ENCODE results near the gene GID8.
"Not testable (repeated sequence)": the region's sequence is repeated elsewhere in the genome, so short reads cannot be mapped to it uniquely, and the experiment has no call there.

GID8 gene

GRCh38 chr20:62916703-62917476 is 21.1 kb upstream of the GID8 start:
- Histone ChIP-seq H3K9ac (ENCODE audit: low read length) (no peak overlapping the region), H3K4me1 (ENCODE audit: insufficient read depth, low read length) (peaks cover 78% of the 10 kb centered on the region), H3K27me3 (ENCODE audit: control insufficient read depth in 1 of 2, insufficient read depth in 2 of 2, low read length in 2 of 2) (no peaks in the 10 kb centered on the region), H3K36me3 (ENCODE audit: insufficient read depth, low read length) (peaks cover 11% of the 10 kb centered on the region), H3K27ac (ENCODE audit: low read depth, low read length) (no peak overlapping the region), H3K9me3 (ENCODE audit: low read length) (no peaks in the 10 kb centered on the region), H3K4me3 (ENCODE audit: low read depth in 1 of 2, low read length in 2 of 2) (no peak overlapping the region)

- Histone ChIP-seq H3K4me1 (ENCODE audit: insufficient read depth, low read length) (peaks cover 84% of the 10 kb centered on the region), H3K9ac (ENCODE audit: low read length) (no peak overlapping the region), H3K27me3 (ENCODE audit: control insufficient read depth in 1 of 2, insufficient read depth in 2 of 2, low read length in 2 of 2) (no peaks in the 10 kb centered on the region), H3K27ac (ENCODE audit: low read depth, low read length) (no peak overlapping the region), H3K4me3 (ENCODE audit: low read depth in 1 of 2, low read length in 2 of 2) (no peak overlapping the region), H3K36me3 (ENCODE audit: insufficient read depth, low read length) (peaks cover 6% of the 10 kb centered on the region), H3K9me3 (ENCODE audit: low read length) (no peaks in the 10 kb centered on the region)
These were observed 20.2 kb upstream of the GID8 start for GRCh38 chr20:62917720-62918119.

GRCh38 chr20:62918147-62918546 is 19.8 kb upstream of the GID8 start:
- Histone ChIP-seq H3K27ac (ENCODE audit: low read depth, low read length) (no peak overlapping the region), H3K27me3 (ENCODE audit: control insufficient read depth in 1 of 2, insufficient read depth in 2 of 2, low read length in 2 of 2) (no peaks in the 10 kb centered on the region), H3K9ac (ENCODE audit: low read length) (no peak overlapping the region), H3K9me3 (ENCODE audit: low read length) (no peaks in the 10 kb centered on the region), H3K36me3 (ENCODE audit: insufficient read depth, low read length) (peaks cover 2% of the 10 kb centered on the region), H3K4me3 (ENCODE audit: low read depth in 1 of 2, low read length in 2 of 2) (no peak overlapping the region), H3K4me1 (ENCODE audit: insufficient read depth, low read length) (peaks cover 86% of the 10 kb centered on the region)

GRCh38 chr20:62918831-62919230 is 19.1 kb upstream of the GID8 start:
- no peak overlapping the region for H3K27ac ChIP-seq (ENCODE audit: low read depth, low read length)
- peaks cover 86% of the 10 kb centered on the region for H3K4me1 ChIP-seq (ENCODE audit: insufficient read depth, low read length)

GRCh38 chr20:62920039-62920645 is 17.8 kb upstream of the GID8 start:
- Histone ChIP-seq H3K27me3 (ENCODE audit: control insufficient read depth in 1 of 2, insufficient read depth in 2 of 2, low read length in 2 of 2) (no peaks in the 10 kb centered on the region), H3K36me3 (ENCODE audit: insufficient read depth, low read length) (no peaks in the 10 kb centered on the region), H3K9ac (ENCODE audit: low read length) (no peak overlapping the region), H3K4me1 (ENCODE audit: insufficient read depth, low read length) (peaks cover 87% of the 10 kb centered on the region), H3K9me3 (ENCODE audit: low read length) (no peaks in the 10 kb centered on the region), H3K4me3 (ENCODE audit: low read depth in 1 of 2, low read length in 2 of 2) (peak overlapping the region in 1 of 2 donors; percentile 5), H3K27ac (ENCODE audit: low read depth, low read length) (no peak overlapping the region)

More at GRCh38 chr20:62918831-62919230, 19.1 kb upstream of the GID8 start:
- Histone ChIP-seq H3K9ac (ENCODE audit: low read length) (no peak overlapping the region), H3K27me3 (ENCODE audit: control insufficient read depth in 1 of 2, insufficient read depth in 2 of 2, low read length in 2 of 2) (no peaks in the 10 kb centered on the region), H3K9me3 (ENCODE audit: low read length) (no peaks in the 10 kb centered on the region), H3K4me3 (ENCODE audit: low read depth in 1 of 2, low read length in 2 of 2) (no peak overlapping the region), H3K36me3 (ENCODE audit: insufficient read depth, low read length) (no peaks in the 10 kb centered on the region)

- Histone ChIP-seq H3K36me3 (ENCODE audit: insufficient read depth, low read length) (no peaks in the 10 kb centered on the region), H3K27me3 (ENCODE audit: control insufficient read depth in 1 of 2, insufficient read depth in 2 of 2, low read length in 2 of 2) (no peaks in the 10 kb centered on the region), H3K9ac (ENCODE audit: low read length) (no peak overlapping the region), H3K4me3 (ENCODE audit: low read depth in 1 of 2, low read length in 2 of 2) (peak overlapping the region in 1 of 2 donors; percentile 5), H3K9me3 (ENCODE audit: low read length) (no peaks in the 10 kb centered on the region), H3K27ac (ENCODE audit: low read depth, low read length) (no peak overlapping the region), H3K4me1 (ENCODE audit: insufficient read depth, low read length) (peaks cover 78% of the 10 kb centered on the region)
These were observed 16.7 kb upstream of the GID8 start for GRCh38 chr20:62921119-62921687.

DNA sequence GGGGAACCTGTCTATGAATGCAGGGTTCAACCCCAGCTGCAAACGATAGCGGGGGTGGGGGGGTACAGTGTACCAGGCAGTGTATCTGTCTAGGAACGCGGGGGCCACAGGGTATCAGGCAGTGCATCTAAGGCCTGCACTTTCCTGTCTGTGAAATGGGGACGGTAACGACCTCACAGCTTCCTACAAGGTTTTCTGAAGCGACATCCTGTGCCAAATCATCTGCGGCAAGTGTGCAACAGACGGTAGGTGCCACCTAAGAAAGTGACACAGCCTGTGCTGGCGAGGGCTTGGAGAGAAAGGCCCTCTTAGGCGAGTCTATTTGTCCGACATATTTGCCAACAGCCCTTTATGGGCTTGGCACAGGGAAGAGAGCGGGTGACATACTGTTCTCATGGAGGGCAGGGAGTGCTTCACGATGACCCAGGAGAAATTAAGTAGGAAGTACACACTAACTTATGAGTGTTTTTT is 15.5 kb upstream of the GID8 start:
- Histone ChIP-seq H3K4me3 (ENCODE audit: low read depth in 1 of 2, low read length in 2 of 2) (peak overlapping the region in 1 of 2 donors; percentile 2), H3K36me3 (ENCODE audit: insufficient read depth, low read length) (no peaks in the 10 kb centered on the region), H3K4me1 (ENCODE audit: insufficient read depth, low read length) (peaks cover 76% of the 10 kb centered on the region), H3K27me3 (ENCODE audit: control insufficient read depth in 1 of 2, insufficient read depth in 2 of 2, low read length in 2 of 2) (no peaks in the 10 kb centered on the region), H3K9ac (ENCODE audit: low read length) (no peak overlapping the region), H3K9me3 (ENCODE audit: low read length) (no peaks in the 10 kb centered on the region), H3K27ac (ENCODE audit: low read depth, low read length) (no peak overlapping the region)

DNA sequence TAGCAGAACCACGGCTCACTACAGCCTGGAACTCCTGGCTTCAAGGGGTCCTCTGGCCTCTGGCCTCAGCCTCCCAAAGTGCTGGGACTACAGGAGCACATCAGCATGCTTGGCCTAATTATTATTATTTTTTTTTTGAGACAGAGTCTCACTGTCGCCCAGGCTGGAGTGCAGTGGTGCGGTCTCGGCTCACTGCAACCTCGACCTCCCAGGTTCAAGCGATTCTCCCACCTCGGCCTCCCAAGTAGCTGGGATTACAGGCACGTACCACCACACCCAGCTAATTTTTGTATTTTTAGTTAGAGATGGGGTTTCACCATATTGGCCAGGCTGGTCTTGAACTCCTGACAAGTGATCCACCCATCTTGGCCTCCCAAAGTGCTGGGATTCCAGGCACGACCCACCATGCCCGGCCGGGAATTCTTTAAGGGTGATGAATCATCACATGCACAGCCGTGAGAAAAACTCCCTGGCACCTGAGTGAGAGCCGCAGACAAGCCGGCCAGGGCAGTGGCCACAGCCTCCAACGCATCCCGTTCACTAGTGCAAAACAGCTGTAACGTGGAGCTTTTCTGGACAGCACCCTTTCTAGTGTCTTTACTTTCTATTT is 14.8 kb upstream of the GID8 start:
- H3K4me1 ChIP-seq (ENCODE audit: insufficient read depth, low read length), result peaks cover 75% of the 10 kb centered on the region
- H3K36me3 ChIP-seq (ENCODE audit: insufficient read depth, low read length); H3K9me3 ChIP-seq (ENCODE audit: low read length); H3K9ac ChIP-seq (ENCODE audit: low read length); H3K27ac ChIP-seq (ENCODE audit: low read depth, low read length); H3K27me3 ChIP-seq (ENCODE audit: control insufficient read depth in 1 of 2, insufficient read depth in 2 of 2, low read length in 2 of 2); H3K4me3 ChIP-seq (ENCODE audit: low read depth in 1 of 2, low read length in 2 of 2): not testable (repeated sequence)

- Histone ChIP-seq H3K4me3 (ENCODE audit: low read depth in 1 of 2, low read length in 2 of 2) (peak overlapping the region in 1 of 2 donors; percentile 90), H3K9me3 (ENCODE audit: low read length) (no peaks in the 10 kb centered on the region), H3K36me3 (ENCODE audit: insufficient read depth, low read length) (no peaks in the 10 kb centered on the region), H3K27me3 (ENCODE audit: control insufficient read depth in 1 of 2, insufficient read depth in 2 of 2, low read length in 2 of 2) (no peaks in the 10 kb centered on the region), H3K27ac (ENCODE audit: low read depth, low read length) (peak overlapping the region; percentile 85), H3K4me1 (ENCODE audit: insufficient read depth, low read length) (peaks cover 75% of the 10 kb centered on the region), H3K9ac (ENCODE audit: low read length) (peak overlapping the region; percentile 82)
These were observed 14.1 kb upstream of the GID8 start for GRCh38 chr20:62923669-62924441.

DNA sequence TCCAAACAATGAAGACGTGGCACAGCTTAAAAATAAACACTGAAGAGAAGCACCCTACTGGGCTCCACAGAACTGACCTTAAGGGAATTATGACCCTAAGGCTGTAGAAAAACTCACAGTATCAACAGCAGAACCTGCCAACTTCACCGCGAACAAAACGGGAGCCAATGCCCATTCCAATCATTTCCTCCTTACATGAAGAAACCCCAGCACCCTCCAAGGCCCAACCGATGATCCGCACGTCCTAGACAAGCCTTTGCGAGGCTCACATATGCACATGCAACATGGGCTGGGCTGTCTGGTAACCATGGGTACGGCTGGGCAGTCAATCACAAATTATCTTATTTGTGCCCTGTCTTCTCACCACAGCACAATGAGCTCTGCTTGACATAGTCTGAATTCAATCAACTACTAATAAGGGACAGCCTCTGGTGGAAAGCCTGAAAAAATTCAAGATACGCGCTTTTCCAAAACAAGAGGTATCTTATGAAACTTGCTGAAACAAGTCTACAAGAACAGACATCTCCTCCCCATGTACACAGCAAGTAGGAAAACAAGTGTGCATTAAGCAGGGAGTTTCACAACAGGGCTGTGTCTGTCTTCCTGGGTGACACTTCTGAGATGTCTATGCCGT is 13.4 kb upstream of the GID8 start:
- Histone ChIP-seq H3K36me3 (ENCODE audit: insufficient read depth, low read length) (no peaks in the 10 kb centered on the region), H3K4me1 (ENCODE audit: insufficient read depth, low read length) (peaks cover 69% of the 10 kb centered on the region)

More for the DNA sequence above, 13.4 kb upstream of the GID8 start:
- Histone ChIP-seq H3K9me3 (ENCODE audit: low read length) (no peaks in the 10 kb centered on the region), H3K9ac (ENCODE audit: low read length) (peak overlapping the region; percentile 82), H3K27me3 (ENCODE audit: control insufficient read depth in 1 of 2, insufficient read depth in 2 of 2, low read length in 2 of 2) (no peaks in the 10 kb centered on the region), H3K4me3 (ENCODE audit: low read depth in 1 of 2, low read length in 2 of 2) (peak overlapping the region; percentile 89 to 90), H3K27ac (ENCODE audit: low read depth, low read length) (peak overlapping the region; percentile 85)
